Loucy (cell line): ENCODE measurements around the gene WWTR1.

Source experiments
- EZH2phosphoT487 ChIP-seq: fragments of 200-600 bp; IDR thresholded peaks from 2 replicates; pipeline ENCODE4 v1.6.1; 2018; ENCODE audit warnings: antibody characterized with exemption, mild to moderate bottlenecking, moderate library complexity, borderline replicate concordance
- TF ChIP-seq, protein P1 (sequence below): fragments of 200-600 bp; sonication (generic); conservative IDR thresholded peaks from 2 replicates; pipeline ENCODE4 v1.5.1; 2014; ENCODE audit warnings: mild to moderate bottlenecking, antibody characterized with exemption, low read length

DNA sequence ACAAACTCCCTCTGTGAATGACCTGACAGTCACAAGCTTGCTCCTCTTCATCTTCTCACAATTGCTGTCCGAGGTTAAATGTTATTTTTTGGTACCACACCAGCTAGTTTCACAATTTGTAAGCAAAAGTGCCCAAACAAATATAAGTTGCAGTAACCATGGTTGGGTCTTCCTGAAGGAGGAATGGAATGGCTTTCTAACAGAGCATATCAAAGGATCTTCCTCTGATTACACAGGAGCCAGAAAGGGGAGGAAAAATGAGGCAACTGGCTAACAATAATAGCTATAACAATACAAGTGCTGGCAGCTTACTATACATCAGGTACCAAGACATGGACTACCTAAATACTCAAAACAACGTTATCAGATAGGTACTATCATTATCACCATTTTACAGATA lies 90.4 kb downstream of the WWTR1 start:
- no peak for TF ChIP-seq EZH2phosphoT487
- TF ChIP-seq, protein P1, sequence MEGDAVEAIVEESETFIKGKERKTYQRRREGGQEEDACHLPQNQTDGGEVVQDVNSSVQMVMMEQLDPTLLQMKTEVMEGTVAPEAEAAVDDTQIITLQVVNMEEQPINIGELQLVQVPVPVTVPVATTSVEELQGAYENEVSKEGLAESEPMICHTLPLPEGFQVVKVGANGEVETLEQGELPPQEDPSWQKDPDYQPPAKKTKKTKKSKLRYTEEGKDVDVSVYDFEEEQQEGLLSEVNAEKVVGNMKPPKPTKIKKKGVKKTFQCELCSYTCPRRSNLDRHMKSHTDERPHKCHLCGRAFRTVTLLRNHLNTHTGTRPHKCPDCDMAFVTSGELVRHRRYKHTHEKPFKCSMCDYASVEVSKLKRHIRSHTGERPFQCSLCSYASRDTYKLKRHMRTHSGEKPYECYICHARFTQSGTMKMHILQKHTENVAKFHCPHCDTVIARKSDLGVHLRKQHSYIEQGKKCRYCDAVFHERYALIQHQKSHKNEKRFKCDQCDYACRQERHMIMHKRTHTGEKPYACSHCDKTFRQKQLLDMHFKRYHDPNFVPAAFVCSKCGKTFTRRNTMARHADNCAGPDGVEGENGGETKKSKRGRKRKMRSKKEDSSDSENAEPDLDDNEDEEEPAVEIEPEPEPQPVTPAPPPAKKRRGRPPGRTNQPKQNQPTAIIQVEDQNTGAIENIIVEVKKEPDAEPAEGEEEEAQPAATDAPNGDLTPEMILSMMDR, result no peak
